RWPE1 (cell line): Measurements from ENCODE around the gene CHMP4A.

Source experiments
- CTCF ChIA-PET: fragments of 350-600 bp; sonication (Branson Sonifier 250); formaldehyde crosslinking; extraction: SDS; loops from one replicate; lab custom pipeline; 2021; lab: Yijun Ruan, JAX
- POLR2A ChIA-PET: fragments of 400-600 bp; formaldehyde crosslinking; extraction: SDS; loops from one replicate; lab custom pipeline; 2020; ENCODE audit warnings: antibody characterized with exemption; ENCODE audit not compliant: low non-redundant PET; lab: Yijun Ruan, JAX
- DNase-seq: peaks from one replicate; pipeline ENCODE4 v3.0.0; 2012; ENCODE audit warnings: low spot score
- H3K27ac ChIP-seq: fragments of 450-650 bp; 2 replicates; pipeline ENCODE4 v1.5.1; 2017
- CTCF ChIP-seq: fragments of 450-650 bp; conservative IDR thresholded peaks from 2 replicates; pipeline ENCODE4 v1.5.1; 2017; ENCODE audit warnings: low read depth, mild to moderate bottlenecking

Gene CHMP4A

GRCh38 chr14:24255438-24255837 lies 42.1 kb upstream of the CHMP4A start:
- no peak for TF ChIP-seq CTCF
- DNase-seq: no peak
- CTCF ChIA-PET: no interaction called here
- peak overlapping the region; percentile 57; the same call in 1 of the 2 replicates for H3K27ac ChIP-seq
- POLR2A ChIA-PET: no interaction called here

- peak overlapping the region; percentile 57 for H3K27ac ChIP-seq
- no peak for DNase-seq
- POLR2A ChIA-PET: no interaction called here
- no peak for TF ChIP-seq CTCF
- CTCF ChIA-PET: no interaction called here
Observed at GRCh38 chr14:24254630-24255392, 41.5 kb upstream of the CHMP4A start.

- peak overlapping the region; percentile 57 for H3K27ac ChIP-seq
- DNase-seq: no peak
- CTCF ChIA-PET: no interaction called here
- POLR2A ChIA-PET: no interaction called here
- no peak for TF ChIP-seq CTCF
Observed at GRCh38 chr14:24253936-24254335, 40.6 kb upstream of the CHMP4A start.

- ChIA-PET POLR2A (no interaction called here), CTCF (interaction anchor here (1.0 to 1.9 kb wide), 2 partner anchors 45 to 56 kb away, joined by 7 to 8 read pairs; partner anchors contain the start of gene CIDEB)
- no peak for DNase-seq
- no peak for TF ChIP-seq CTCF
- peak overlapping the region; percentile 50 for H3K27ac ChIP-seq
Observed at GRCh38 chr14:24252289-24253124, 39.2 kb upstream of the CHMP4A start.

GRCh38 chr14:24251880-24252288 lies 38.6 kb upstream of the CHMP4A start:
- POLR2A ChIA-PET: no interaction called here
- CTCF ChIA-PET: interaction anchor here (1.0 to 1.9 kb wide), 3 partner anchors 9 to 56 kb away, joined by 3 to 8 read pairs (median 7); partner anchors contain the start of gene CIDEB

More at GRCh38 chr14:24251880-24252288, 38.6 kb upstream of the CHMP4A start:
- H3K27ac ChIP-seq: peak overlapping the region; percentile 50
- DNase-seq: no peak
- TF ChIP-seq CTCF: no peak
